Measurements from ENCODE around the gene RNU6-8.

The RNU6-8 gene

GRCh38 chr14:32205984-32206383 is 2.9 kb upstream of the RNU6-8 start:
- in situ Hi-C loops (cut with HindIII; ENCODE audit: low sequenced_read_pairs) = no loop called here

- in situ Hi-C loops (cut with HindIII; ENCODE audit: low sequenced_read_pairs) = no loop called here
These were observed 2.5 kb upstream of the RNU6-8 start for GRCh38 chr14:32205554-32205953.

- in situ Hi-C loops (cut with HindIII; ENCODE audit: low sequenced_read_pairs) = no loop called here
These were observed 874 bp upstream of the RNU6-8 start for GRCh38 chr14:32203928-32204357.

GRCh38 chr14:32202491-32202997 is 525 bp downstream of the RNU6-8 start:
- in situ Hi-C loops (cut with HindIII; ENCODE audit: low sequenced_read_pairs) = no loop called here

GRCh38 chr14:32201816-32202490 is 1.1 kb downstream of the RNU6-8 start, which contains the start of gene RNU6-7:
TSS of gene RNU6-7 (plus strand) at chr14:32202045.
- in situ Hi-C loops (cut with HindIII; ENCODE audit: low sequenced_read_pairs) = no loop called here

- in situ Hi-C loops (cut with HindIII; ENCODE audit: low sequenced_read_pairs) = no loop called here
These were observed 1.8 kb downstream of the RNU6-8 start for GRCh38 chr14:32201193-32201815.

GRCh38 chr14:32200368-32201192 is 2.5 kb downstream of the RNU6-8 start:
- in situ Hi-C loops (cut with HindIII; ENCODE audit: low sequenced_read_pairs) = no loop called here

- in situ Hi-C loops (cut with HindIII; ENCODE audit: low sequenced_read_pairs) = no loop called here
These were observed 5.2 kb downstream of the RNU6-8 start for GRCh38 chr14:32197919-32198318.

GRCh38 chr14:32195636-32196035 is 7.4 kb downstream of the RNU6-8 start:
- in situ Hi-C loops (cut with HindIII; ENCODE audit: low sequenced_read_pairs) = no loop called here

- in situ Hi-C loops (cut with HindIII; ENCODE audit: low sequenced_read_pairs) = no loop called here
These were observed 9.5 kb downstream of the RNU6-8 start for GRCh38 chr14:32193532-32193931.

- in situ Hi-C loops (cut with HindIII; ENCODE audit: low sequenced_read_pairs) = no loop called here
These were observed 10.2 kb downstream of the RNU6-8 start for GRCh38 chr14:32192712-32193373.

GRCh38 chr14:32190673-32191072 is 12.4 kb downstream of the RNU6-8 start:
- in situ Hi-C loops (cut with HindIII; ENCODE audit: low sequenced_read_pairs) = no loop called here

GRCh38 chr14:32189811-32190210 is 13.3 kb downstream of the RNU6-8 start:
- in situ Hi-C loops (cut with HindIII; ENCODE audit: low sequenced_read_pairs) = no loop called here

GRCh38 chr14:32186248-32186647 is 16.8 kb downstream of the RNU6-8 start:
- in situ Hi-C loops (cut with HindIII; ENCODE audit: low sequenced_read_pairs) = no loop called here

- in situ Hi-C loops (cut with HindIII; ENCODE audit: low sequenced_read_pairs) = no loop called here
These were observed 18.0 kb downstream of the RNU6-8 start for GRCh38 chr14:32185097-32185496.

GRCh38 chr14:32183151-32184058 is 19.7 kb downstream of the RNU6-8 start:
- in situ Hi-C loops (cut with HindIII; ENCODE audit: low sequenced_read_pairs) = no loop called here

- in situ Hi-C loops (cut with HindIII; ENCODE audit: low sequenced_read_pairs) = no loop called here
These were observed 31.6 kb downstream of the RNU6-8 start for GRCh38 chr14:32171469-32171868.

GRCh38 chr14:32169191-32169590 is 33.9 kb downstream of the RNU6-8 start:
- in situ Hi-C loops (cut with HindIII; ENCODE audit: low sequenced_read_pairs) = no loop called here

- in situ Hi-C loops (cut with HindIII; ENCODE audit: low sequenced_read_pairs) = no loop called here
These were observed 35.2 kb downstream of the RNU6-8 start for GRCh38 chr14:32167907-32168306.

- in situ Hi-C loops (cut with HindIII; ENCODE audit: low sequenced_read_pairs) = no loop called here
These were observed 36.1 kb downstream of the RNU6-8 start for GRCh38 chr14:32166924-32167323.

All from DLD1 (cell line).